Parathyroid adenoma (tissue), 2 donors: ENCODE data around the gene RAF1.
A peak's percentile ranks its signal among the peaks of the same experiment; 100 is the strongest.

Experiments
- H2AFZ ChIP-seq: fragments of 300-600 bp; sonication (generic); one replicate; pipeline ENCODE4 v1.7.0; 2017; ENCODE audit warnings: antibody characterized with exemption, mild to moderate bottlenecking
- H3K27ac ChIP-seq: fragments of 300-600 bp; sonication (generic); one replicate; pipeline ENCODE4 v1.7.0; 2017
- H3K27me3 ChIP-seq: fragments of 300-600 bp; sonication (generic); one replicate; pipeline ENCODE4 v1.7.0; 2017; ENCODE audit warnings: low read length; ENCODE audit not compliant: control insufficient read depth, insufficient read depth
- H3K36me3 ChIP-seq: fragments of 300-600 bp; sonication (generic); one replicate; pipeline ENCODE4 v1.7.0; 2017; ENCODE audit warnings: low read length; ENCODE audit not compliant: control insufficient read depth, insufficient read depth
- H3K4me1 ChIP-seq: fragments of 300-600 bp; sonication (generic); one replicate; pipeline ENCODE4 v1.7.0; 2017; ENCODE audit warnings: control low read depth
- H3K4me2 ChIP-seq: fragments of 300-600 bp; sonication (generic); one replicate; pipeline ENCODE4 v1.7.0; 2017; ENCODE audit warnings: low read length
- H3K4me3 ChIP-seq: fragments of 300-600 bp; sonication (generic); one replicate; pipeline ENCODE4 v1.7.0; 2017; ENCODE audit warnings: low read depth, low read length
- H3K79me2 ChIP-seq: fragments of 300-600 bp; sonication (generic); one replicate; pipeline ENCODE4 v1.7.0; 2017; ENCODE audit warnings: control low read depth
- H3K9ac ChIP-seq: fragments of 300-600 bp; sonication (generic); one replicate; pipeline ENCODE4 v1.7.0; 2017; ENCODE audit warnings: mild to moderate bottlenecking
- H3K9me3 ChIP-seq: fragments of 300-600 bp; sonication (generic); one replicate; pipeline ENCODE4 v1.7.0; 2017; ENCODE audit warnings: low read length; ENCODE audit not compliant: control insufficient read depth
- CTCF ChIP-seq: fragments of 300-600 bp; sonication (generic); IDR thresholded peaks from one replicate; pipeline ENCODE4 v1.7.0; 2017; ENCODE audit warnings: antibody characterized with exemption, mild to moderate bottlenecking
- donor health status: primary hyperparathyroidism.

RAF1 gene

GRCh38 chr3:12559520-12559919 lies 104.4 kb downstream of the RAF1 start:
- H3K9me3 ChIP-seq: no peaks in the 10 kb centered on the region
- H3K27ac ChIP-seq: no peak overlapping the region
- peaks cover 36% of the 10 kb centered on the region for H3K79me2 ChIP-seq
- no peak overlapping the region for H3K4me3 ChIP-seq
- no peaks in the 10 kb centered on the region for H3K27me3 ChIP-seq
- no peaks in the 10 kb centered on the region for H3K36me3 ChIP-seq
- TF ChIP-seq CTCF: no peak
- no peak overlapping the region for H3K9ac ChIP-seq
- peaks cover 7% of the 10 kb centered on the region for H3K4me1 ChIP-seq
- no peak overlapping the region for H2AFZ ChIP-seq
- H3K4me2 ChIP-seq: no peak overlapping the region

GRCh38 chr3:12558706-12559105 lies 105.2 kb downstream of the RAF1 start:
- Histone ChIP-seq H3K4me3 (peak overlapping the region; percentile 94), H3K4me1 (peaks cover 7% of the 10 kb centered on the region), H3K4me2 (peak overlapping the region; percentile 79), H3K9me3 (no peaks in the 10 kb centered on the region), H3K27ac (no peak overlapping the region), H3K36me3 (no peaks in the 10 kb centered on the region), H3K79me2 (peaks cover 35% of the 10 kb centered on the region), H3K9ac (no peak overlapping the region), H2AFZ (no peak overlapping the region), H3K27me3 (no peaks in the 10 kb centered on the region)
- TF ChIP-seq CTCF: no peak

- Histone ChIP-seq H3K79me2 (peaks cover 33% of the 10 kb centered on the region), H3K27ac (peak overlapping the region; percentile 96), H3K9ac (peak overlapping the region; percentile 93), H3K36me3 (no peaks in the 10 kb centered on the region), H3K4me3 (peak overlapping the region; percentile 94), H3K27me3 (no peaks in the 10 kb centered on the region), H2AFZ (peak overlapping the region; percentile 99), H3K9me3 (no peaks in the 10 kb centered on the region), H3K4me1 (peaks cover 7% of the 10 kb centered on the region), H3K4me2 (peak overlapping the region; percentile 79)
- no peak for TF ChIP-seq CTCF
Observed at GRCh38 chr3:12557473-12558100, 106.3 kb downstream of the RAF1 start.

GRCh38 chr3:12556690-12557472 lies 107.0 kb downstream of the RAF1 start, which contains the start of gene MKRN2:
Gene MKRN2 (plus strand): TSS chr3:12557087. CDS start chr3:12557151, 64 bp downstream.
- no peaks in the 10 kb centered on the region for H3K27me3 ChIP-seq
- peak within 1 kb of the TSS; percentile 99 for H2AFZ ChIP-seq
- H3K79me2 ChIP-seq: peaks cover 30% of the 10 kb centered on the region
- TF ChIP-seq CTCF: no peak
- H3K9me3 ChIP-seq: no peaks in the 10 kb centered on the region
- peak within 1 kb of the TSS; percentile 84 for H3K4me2 ChIP-seq
- H3K4me3 ChIP-seq: peak within 1 kb of the TSS; percentile 94
- H3K27ac ChIP-seq: peak within 1 kb of the TSS; percentile 96
- peaks cover 7% of the 10 kb centered on the region for H3K4me1 ChIP-seq
- no peaks in the 10 kb centered on the region for H3K36me3 ChIP-seq
- H3K9ac ChIP-seq: peak within 1 kb of the TSS; percentile 93
